NK-92 (cell line): ENCODE data around the gene NTF3.

ENCODE experiments used
- DNase-seq: peaks from one replicate; lab custom pipeline; 2025; ENCODE audit not compliant: unreplicated experiment; lab: John Stamatoyannopoulos, UW

Gene NTF3

DNA sequence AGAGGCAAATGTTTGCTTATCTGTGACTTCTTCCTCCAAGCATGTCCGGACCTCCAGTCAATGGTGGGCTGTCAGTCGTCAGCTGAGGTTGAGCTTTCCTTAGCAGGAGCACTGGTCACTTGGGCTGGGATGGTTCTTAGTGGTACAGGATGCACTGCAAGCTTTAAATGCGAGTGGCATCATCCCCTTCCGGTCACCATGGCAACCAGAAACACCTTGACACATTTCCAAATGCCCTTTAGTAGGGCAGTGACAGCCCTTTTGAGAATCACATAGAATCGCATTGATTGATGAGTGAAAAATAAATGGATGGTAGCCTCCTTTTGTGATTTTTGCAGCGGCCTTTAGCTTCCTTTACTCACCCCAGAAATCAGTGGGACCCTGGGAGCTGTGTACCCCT lies 24.1 kb downstream of the NTF3 start:
- DNase-seq, result no peak

DNA sequence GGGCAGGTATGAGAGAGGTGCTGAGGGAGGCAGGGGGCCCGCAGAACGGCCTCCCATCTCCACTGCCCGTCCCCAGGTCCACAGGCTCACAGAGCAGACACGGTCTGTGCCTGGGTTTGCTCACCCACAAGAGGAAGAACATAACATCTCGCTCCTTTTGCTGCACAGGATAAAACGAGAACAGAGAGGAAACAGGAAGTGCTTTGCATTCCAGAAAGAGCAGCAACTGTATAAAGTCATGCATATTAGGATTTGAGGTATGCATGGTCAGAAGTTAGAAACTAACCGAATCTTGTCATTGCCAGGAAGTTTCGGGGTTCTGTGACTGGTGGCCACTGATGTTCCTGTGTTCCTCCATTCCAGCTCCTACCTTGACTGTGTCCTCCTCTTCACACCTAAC lies 25.0 kb downstream of the NTF3 start:
- no peak for DNase-seq

DNA sequence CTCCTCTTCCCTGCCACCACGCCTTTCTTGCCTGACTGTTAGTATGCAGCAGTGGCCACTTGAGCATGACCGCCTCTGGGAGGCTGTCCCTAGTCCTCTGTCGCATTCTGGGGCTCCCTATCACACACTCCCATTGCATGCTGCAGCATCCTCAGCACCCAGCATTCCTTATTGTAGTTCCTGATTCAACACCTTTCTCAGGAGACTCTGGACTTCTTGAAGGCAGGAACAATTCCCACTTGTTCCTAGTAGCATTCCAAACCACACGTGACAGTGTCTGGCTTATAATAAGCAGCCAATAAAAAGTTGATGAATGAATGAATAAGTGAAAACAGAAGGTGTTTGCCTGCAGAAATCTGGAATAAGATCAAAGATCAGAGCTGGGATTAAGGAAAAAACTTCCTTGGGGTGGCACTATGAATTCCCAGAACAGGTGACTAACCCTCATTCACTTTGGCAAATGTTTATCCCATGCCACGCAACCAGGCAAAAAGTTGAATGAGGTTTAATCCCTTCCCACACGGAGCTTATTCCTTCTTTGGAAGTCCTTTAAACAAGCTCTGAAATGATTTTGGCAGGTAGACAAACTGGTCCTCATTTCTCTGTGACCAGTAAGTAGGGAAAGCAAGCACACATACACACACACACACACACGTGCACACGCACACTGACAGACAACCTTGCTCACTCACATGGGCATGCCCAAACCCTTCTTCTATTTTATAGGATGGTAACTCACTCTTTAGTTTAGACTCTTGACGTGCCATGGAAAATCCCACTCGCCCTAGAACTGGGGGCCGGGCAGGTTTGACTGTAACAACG lies 26.5 kb downstream of the NTF3 start:
- no peak for DNase-seq

DNA sequence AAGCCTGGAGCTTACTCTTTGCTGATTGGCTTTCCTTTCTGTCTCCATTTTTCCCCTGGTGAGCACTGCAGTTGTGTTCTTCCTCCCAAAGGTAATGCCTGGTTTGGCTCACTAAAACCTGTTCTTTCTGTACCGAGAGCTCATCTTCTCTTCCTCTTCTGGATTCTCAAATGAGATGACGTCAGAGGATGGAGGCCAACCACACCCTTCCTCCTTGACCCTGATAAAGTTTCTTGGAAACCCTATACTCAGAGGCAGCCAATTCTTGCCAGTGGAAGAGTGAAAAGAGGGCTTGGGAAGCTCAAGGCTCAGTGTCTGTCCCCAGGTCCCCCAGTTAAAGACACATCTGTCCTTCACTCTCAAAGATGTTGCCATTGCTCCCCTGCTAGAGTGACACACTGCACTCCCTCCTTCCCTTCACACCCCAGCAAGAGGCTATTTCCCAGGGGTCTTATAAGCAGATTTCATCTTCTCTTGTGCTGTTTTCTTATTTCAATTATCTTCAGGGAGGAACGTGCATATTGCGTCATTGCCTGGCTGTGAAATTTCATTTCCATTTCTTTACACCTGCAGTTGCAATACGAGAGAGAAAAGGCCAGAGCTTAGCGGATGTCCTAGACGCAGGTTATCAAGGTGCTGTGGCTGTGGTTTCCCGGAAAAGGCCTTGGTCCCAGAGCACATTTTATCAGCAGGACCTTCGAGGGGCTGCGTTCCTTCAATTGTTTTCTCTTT lies 27.3 kb downstream of the NTF3 start:
- DNase-seq, result no peak

DNA sequence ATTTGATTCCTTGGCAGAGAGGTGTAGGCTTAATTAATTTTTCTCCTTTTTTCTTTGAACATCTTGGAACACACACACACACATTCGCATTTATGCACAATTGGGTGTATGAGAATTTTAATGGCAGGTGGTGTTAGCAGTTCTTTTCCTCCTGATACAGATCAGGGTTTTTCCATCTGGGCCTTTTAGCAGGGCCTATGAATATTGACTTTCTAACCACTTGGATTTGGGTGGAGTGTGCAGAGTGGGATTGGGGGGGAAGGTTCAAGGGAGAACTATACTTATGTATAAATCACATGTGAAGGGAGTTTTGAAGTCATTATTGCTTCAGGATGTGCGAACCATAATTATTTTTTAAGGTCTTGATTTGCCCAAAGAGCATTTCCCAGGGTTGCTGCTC lies 28.9 kb downstream of the NTF3 start:
- DNase-seq, result no peak

DNA sequence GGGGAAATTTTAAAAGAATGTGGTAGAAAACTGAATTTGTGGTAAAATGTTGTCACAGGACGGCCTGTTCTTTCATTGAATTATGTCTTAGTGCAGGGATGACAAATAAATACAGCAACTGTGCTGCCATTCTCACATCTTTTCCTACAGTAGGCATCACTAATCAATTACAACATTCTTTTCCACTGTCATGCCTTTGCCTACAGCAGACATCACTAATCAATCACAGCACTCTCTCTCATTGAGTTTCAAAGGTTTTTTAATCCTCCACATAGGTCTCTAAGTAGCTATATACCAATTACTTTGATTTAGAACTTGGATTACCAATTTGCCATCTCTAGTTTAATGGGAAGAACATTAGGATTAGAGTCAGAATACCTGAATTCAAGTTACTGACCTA lies 30.1 kb downstream of the NTF3 start:
- no peak for DNase-seq

DNA sequence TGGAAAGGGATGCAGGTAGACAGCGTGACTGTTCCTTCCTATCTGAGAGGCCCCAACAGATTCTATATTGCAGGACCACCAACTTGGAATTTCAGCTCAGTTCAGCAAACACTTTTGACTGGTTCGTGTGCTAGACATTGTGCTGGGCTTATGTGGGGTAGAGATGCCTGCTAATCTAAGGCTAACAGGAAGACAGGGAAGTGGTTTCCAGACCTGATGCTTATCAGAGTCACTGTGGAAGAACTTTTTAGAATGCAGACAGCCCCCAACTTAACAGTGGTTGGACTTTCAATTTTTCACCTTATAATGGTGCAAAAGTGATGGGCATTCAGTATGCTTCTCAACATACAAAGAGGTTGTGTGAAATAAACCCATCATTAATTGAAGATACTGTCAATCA lies 32.2 kb downstream of the NTF3 start:
- no peak for DNase-seq

DNA sequence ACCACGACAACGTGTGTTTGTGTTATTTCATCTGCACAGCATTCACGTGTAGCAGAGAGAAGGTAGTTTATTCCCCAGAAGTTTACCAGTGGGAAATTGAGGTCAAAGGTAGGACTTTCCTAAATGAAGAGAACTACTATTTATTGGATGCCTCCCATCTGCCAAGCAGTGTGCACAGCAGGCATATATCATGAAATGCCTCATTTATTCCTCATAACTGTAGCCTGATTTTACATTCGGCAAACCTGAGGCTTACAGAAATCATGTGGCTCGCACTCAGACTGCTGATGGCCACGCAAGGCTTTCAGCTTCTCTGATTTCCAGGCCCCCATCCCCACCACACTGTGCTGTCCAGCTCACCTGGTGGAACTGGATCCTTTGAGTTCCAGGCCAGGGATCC lies 33.5 kb downstream of the NTF3 start:
- DNase-seq, result no peak

DNA sequence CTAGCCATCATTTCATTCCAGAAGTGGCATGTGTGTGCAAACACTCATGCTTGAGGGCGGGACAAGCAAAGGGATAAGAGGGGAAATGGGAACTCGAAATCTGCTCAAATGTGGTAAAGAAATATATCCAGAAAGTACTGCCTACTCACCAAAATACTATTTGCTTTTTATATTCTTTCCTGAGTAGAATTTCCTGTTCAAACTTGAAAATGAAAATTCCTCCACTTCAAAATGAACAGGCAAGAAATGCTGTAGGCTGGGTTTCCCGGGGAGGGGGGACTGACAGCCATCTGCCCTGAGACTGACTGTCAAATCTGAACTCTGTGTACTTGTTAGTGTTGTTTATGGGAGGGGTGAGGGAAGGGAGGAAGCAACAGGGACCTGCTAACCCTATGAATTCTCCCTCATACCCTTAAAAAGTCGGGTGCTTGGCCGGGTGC lies 34.6 kb downstream of the NTF3 start:
- no peak for DNase-seq

DNA sequence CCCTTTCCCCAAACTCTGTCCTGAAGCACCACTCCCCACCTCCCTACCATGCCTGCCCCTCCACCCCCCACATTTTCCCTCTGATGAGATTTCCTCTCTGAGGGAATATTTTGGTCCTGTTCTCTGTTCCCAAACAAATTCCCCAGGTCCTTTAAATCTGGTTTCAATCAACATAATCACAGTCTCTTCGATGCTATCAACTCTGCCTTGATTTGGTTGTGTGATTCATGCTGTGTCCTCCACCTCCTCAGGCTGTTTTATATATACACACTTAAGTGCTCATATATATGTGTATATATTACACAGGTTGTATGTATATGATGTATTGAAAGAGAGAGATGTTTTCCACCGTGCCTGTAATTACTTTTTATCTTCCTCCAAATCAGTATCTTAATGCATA lies 36.0 kb downstream of the NTF3 start:
- no peak for DNase-seq

DNA sequence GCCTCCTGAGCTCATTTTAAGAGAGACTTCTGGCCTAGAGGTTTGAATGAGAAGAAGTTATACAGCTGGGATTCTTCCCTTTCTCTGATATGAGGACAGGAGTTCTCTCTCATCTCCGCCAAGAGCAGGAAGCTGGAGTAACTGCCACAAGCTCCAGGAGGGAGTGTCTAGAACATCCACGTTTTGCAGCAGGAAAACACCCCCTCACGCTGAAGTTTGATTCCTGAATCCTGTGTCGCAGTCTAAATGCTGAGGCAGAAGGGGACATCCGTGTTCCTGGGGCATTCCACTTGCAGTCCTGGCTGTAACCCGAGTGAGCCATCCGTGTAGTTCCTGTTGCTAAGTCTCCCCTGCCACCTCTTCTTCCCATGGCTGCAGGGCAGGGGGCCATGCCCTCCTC lies 38.3 kb downstream of the NTF3 start:
- DNase-seq, result no peak

DNA sequence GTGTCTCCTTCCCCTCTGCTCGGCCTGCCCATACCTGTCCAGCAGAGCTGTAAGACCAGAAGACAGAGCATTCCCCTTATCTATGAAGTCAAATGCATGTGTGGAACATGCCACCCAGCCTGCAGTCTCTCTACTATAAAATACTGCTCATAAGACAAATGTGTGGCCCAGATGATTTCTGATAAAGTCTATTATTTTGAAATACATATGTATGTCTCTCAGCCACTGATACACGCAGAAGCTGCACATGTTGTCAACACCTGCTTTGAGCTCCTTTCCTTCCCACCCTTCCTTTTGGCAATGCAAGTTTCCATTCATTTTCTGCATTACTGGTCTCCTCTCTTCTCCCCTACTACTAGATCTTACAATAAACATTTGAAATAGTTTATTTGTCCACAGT lies 38.8 kb downstream of the NTF3 start:
- no peak for DNase-seq

DNA sequence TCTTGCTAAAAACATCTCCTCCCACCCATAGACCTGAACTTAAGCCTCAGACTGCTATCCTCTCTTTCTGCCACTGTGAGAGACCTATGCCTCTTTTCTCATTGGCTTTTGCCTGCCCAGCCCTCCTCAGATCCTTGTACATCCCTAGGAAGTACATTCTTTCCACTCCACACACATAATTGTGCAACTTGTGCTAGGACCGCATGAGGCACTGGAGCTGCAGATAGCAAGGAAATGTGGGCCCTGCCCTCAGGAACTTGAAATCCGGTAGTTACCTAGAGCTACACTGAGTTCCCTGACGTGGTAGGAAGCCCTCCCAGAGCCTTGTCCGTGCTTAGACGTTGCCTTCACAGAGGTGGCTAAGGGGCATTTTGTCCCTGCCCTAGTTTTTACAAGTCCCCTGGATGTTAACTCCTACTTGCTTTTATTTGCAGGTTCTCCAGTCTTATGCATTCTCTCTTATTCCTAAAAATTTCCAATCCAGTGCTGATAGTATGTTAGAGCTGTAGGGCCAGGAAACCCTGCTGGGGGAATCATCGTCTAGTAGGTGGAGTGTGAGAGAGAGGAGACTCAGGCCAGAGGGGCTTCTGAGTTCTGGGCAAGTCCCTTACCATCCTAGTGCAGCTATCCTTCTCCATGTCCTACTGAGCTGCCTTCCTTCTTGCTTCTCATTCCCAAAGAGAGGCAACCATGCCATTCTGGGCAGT lies 41.3 kb downstream of the NTF3 start:
- no peak for DNase-seq

DNA sequence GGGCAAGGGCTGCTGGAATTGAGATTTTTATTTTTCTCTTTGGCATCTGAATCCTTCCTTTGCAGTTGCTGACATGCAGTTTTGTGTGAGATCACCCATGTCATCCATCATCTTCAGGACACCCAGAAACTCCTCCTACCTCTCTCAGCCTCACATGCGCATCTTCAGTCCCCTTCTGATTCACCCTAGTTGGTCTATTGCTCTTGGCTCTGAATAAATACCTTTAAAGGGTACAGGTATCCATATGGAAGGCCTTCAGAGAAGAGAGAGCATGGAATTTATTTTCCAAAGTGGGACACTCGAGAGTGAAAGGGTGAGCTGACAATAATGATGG lies 41.8 kb downstream of the NTF3 start:
- DNase-seq, result no peak

DNA sequence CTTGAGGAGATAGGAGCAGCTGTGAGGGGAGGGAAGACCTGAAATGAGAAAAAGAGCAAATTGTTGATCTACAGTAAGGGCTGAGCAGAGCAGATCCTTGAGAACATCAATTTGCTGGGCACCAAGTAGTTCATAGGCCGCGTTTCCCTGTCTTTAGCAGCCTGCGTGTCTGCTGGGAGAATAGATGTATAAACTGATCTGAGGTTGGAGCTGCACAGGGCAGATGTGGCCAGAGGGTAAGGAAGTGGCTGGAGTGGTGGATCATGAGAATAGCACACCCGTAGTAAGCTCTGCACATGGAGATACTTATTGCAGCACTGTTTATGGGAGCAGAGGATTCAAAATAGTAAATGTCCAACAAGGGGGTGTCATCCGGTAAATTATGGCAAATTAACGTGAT lies 44.4 kb downstream of the NTF3 start:
- DNase-seq, result no peak

DNA sequence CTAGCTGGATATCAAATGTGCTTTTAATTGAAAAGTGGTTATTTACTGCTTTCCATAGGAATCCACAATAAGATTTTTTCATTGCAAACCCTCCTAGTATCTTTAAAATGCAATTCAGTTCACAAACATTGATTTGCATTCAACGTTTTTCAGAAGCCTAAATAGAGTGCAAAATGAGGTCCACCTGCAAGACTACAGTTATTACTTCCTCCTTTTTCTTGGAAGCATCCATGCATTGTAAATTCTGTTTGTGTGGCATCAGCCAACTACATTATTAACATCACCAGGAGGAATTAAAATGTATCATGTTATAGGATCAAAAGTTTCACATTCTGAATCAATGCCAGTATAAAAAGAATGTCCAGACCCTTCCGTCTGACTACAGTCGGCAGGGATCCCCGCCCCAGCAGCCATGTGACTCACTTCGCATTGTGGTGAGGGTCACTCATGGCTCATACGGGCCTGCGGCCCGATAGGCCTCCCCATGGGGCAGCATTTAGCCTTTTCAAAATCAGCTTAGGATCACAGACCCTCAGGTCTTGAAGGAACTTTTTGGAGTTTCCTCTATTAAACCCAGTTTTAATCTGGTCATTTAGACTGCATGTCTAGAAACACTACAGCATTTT lies 46.3 kb downstream of the NTF3 start:
- no peak for DNase-seq

DNA sequence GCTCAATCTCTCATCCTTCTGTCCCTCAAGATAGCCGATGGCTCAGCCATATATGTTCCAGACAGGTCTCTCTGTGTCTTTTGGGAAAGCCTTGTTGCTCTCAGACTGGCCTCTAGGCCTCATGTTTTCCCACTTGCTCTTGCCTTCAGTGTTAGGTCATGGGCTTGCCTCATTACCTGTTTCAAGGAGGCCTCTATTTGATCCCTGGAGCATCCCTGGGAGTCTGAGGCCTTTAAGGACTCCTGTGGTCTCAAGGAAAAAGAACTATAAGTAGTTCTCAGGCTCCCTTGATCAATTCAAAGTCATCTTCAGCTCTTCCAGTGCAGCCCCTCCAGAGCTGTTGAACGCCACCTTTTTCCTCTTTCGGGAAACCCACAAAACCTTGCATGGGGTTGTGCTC lies 47.9 kb downstream of the NTF3 start:
- no peak for DNase-seq

DNA sequence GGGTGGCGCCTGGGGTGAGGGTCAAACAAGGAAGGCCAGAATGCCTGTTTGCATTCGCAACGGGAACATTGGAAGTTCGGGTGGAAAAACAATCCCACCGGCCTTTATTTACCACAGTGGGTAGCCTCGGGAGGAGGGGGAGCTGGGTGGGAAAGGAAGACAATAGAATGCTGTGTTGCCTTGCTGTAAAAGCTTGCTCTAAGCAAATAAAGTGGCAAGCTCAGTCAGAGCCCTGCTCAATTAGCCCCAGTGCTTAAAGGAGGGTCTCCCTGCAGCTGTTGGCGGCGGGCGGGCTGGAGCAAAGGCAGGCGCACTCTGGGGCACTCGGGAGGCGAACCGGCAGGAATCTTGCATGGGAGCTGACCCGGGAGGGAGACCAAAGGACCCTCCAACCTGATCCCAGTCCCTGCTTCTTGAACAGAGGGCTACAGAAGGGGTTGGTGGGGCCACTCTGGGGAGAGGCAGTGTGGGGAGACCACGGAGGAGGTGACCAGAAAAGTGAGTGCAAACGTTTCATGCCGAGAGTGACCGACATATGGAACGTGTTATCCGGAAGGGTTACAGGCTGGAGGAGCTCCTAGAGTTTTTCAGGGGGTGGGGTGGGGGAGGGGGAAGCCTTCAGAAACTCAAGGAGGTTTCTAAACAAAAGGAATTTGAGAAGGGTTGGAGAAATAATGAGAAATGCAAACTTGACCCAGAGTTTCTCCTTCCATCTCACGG lies 48.5 kb downstream of the NTF3 start:
- DNase-seq, result no peak

DNA sequence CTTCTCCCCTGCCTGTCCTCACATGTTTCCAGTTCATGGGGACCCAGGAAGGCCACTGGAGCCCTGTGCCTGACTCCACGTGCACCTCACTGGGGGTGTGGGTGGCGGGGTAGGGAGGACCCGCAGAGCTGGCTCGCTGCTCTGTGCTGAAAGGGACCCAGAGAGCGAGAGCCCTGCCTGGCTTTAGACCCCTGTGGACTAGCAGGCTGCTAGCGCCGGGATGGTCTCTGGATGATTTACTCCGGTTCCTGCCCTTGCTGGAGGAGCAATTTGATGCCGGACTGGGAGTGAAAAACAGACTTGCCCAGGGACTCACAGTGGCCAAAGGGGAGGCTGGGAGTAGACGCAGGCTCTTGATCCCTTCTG lies 49.0 kb downstream of the NTF3 start:
- DNase-seq, result no peak

DNA sequence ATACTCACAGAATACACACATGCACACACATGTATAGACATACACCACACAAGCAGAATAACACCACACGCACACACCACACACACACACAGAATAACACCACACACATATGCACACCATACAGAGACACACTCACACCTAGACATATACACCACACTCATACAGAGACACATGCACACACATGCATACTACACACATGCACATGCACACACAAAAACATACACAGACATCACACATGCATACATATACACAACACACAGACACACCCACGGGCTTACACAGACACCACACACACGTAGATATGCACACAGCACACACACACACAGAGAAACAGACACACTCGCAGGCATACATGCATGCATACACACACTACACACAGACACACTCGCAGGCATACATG lies 49.7 kb downstream of the NTF3 start:
- no peak for DNase-seq

DNA sequence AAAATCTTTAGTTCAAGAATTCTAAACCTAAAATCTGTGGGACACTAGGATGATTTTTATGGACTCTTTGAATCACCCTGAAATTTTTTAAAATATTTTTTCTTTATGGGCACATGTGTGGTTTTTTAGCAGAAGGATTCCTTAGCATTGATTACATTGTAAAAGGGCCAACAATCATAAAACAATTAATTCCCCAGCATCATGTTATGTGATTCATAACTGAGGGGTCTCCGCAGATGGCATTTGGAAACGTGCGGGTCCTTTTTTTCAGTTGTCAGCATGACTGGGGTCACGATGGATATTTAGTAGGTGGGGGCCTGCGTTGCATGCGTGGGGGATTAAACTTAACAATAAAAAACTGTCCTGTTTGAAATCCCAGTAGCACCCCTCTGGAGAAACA lies 52.5 kb downstream of the NTF3 start:
- no peak for DNase-seq
